Tibial nerve (tissue), 4 donors: ENCODE results near the gene EEPD1.

Experiments
- EP300 ChIP-seq, 2 donors: sonication (generic); formaldehyde crosslinking; IDR thresholded peaks; one replicate each; pipeline ENCODE4 v1.6.1; 2017; ENCODE audit warnings: antibody characterized with exemption in 2 of 2, mild to moderate bottlenecking in 1 of 2
- POLR2A ChIP-seq, 2 donors: fragments of 450-650 bp; IDR thresholded peaks; one replicate each; pipeline ENCODE4 v1.6.1; 2017; ENCODE audit warnings: antibody characterized with exemption in 2 of 2, mild to moderate bottlenecking in 2 of 2, moderate library complexity in 2 of 2
- TF ChIP-seq, protein P1 (sequence below), 5 experiments: fragments of 200-600 bp in 3 of 5; fragments of 450-650 bp in 2 of 5; sonication (generic) in 3 of 5; IDR thresholded peaks; one replicate each; pipeline ENCODE4 v1.5.1; 2016 to 2019; ENCODE audit warnings: antibody characterized with exemption in 5 of 5, mild to moderate bottlenecking in 3 of 5, moderate library complexity in 2 of 5

DNA sequence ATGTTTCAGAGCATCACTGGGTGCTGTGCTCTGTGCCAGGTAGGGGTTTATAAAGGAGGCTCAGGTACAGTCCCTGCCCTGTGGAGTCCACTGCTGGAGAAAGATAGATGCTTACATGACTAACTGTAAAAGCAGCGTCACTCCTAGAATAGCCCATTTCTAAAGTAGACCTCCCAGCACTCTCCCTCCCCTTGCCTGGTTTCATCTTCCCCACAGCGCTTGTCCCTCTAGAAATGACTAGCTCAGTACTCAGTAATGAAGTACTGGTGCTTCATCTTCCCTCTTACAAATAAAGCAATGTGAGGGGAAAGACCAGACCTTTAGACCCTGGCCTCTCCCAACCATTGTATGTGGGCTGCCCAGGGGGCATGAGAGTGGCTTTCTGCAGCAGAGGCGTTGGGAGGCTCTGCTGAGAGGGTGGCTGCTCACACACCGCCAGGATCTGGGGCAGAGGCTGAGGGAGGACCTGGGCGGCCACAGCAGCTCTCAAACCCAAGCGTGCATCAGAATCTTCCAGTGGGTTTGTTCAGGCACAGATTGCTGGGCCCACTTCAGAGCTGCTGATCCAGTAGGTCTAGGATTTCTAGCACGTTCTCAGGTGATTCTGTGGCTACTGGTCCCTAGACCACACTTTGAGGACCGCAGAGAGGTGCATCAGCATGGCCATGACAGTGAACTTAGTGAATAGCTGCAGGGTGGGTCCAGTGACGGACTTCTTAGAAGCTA lies 126.3 kb downstream of the EEPD1 start:
- TF ChIP-seq EP300 (IDR thresholded peaks at IDR 0.05) = no peak
- no peak for TF ChIP-seq POLR2A (IDR thresholded peaks at IDR 0.05)
- TF ChIP-seq, protein P1, sequence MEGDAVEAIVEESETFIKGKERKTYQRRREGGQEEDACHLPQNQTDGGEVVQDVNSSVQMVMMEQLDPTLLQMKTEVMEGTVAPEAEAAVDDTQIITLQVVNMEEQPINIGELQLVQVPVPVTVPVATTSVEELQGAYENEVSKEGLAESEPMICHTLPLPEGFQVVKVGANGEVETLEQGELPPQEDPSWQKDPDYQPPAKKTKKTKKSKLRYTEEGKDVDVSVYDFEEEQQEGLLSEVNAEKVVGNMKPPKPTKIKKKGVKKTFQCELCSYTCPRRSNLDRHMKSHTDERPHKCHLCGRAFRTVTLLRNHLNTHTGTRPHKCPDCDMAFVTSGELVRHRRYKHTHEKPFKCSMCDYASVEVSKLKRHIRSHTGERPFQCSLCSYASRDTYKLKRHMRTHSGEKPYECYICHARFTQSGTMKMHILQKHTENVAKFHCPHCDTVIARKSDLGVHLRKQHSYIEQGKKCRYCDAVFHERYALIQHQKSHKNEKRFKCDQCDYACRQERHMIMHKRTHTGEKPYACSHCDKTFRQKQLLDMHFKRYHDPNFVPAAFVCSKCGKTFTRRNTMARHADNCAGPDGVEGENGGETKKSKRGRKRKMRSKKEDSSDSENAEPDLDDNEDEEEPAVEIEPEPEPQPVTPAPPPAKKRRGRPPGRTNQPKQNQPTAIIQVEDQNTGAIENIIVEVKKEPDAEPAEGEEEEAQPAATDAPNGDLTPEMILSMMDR (IDR thresholded peaks at IDR 0.05) = no peak
